Posterior vena cava (tissue), 2 donors: ENCODE data around the gene STC2. TPM values are rescaled to one million over a fixed set of nuclear protein-coding genes. Genes with fewer than 3 reads are reported as not detected.
"Not testable (repeated sequence)": the region's sequence is repeated elsewhere in the genome, so short reads cannot be mapped to it uniquely, and the experiment has no call there.

Experiments
- DNase-seq: peaks from one replicate; pipeline ENCODE4 v3.0.0-alpha.2; 2020; ENCODE audit warnings: low spot score
- intact Hi-C, 2 donors: fragments of 100-400 bp; cut with DNase I; formaldehyde crosslinking; loops; one replicate each; pipeline versions ENCODE4 v1.14.1 to v1.14.2; 2022 to 2023
- total RNA-seq, 2 donors: library from RNA; stranded (reverse); fragmentation: NEBNext Ultra II Directional; extraction: Animal tissue kit (Norgen Biotek cat#: 25700); gene quantifications; one replicate each; pipeline ENCODE4 v1.2.1, GENCODE V29; 2021
- donor health status: DM: yes; HTN: yes; CAD: no.
- donor health status: DM: yes; HTN: yes; CAD: no.

Gene STC2
- total RNA-seq, 2 donors from 2014 or later = 4.2 to 16.6 TPM

DNA sequence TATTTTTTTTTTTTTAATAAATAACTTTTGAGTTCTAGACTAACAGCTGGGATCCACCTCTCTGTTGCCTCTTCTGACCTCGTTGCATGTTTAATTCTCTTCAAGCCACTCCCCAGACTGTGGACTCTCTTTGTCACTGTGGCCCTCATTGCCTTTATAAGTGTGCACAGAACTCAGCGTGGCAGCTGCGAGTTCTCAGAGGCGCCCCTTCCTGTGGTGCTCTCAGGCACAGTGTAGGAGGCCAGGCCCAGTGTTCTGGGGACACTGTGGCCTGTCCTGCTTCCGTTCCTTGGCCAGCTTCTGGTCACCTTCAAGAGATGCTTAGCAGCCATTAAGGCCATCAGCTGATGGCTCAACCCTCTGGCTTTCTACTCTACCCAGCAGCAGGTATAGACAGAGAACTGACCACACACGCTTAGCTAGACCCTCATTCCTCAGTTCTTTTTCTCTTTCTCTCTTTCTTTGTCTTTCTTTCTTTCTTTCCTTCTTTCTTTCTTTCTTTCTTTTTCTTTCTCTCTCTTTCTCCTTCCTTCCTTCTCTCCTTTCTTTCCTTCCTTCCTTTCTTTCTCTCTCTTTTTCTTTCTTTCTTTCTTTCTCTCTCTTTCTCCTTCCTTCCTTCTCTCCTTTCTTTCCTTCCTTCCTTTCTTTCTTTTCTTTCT, 27.7 kb downstream of the STC2 start:
- intact Hi-C loops = no loop called here
- DNase-seq = no peak

DNA sequence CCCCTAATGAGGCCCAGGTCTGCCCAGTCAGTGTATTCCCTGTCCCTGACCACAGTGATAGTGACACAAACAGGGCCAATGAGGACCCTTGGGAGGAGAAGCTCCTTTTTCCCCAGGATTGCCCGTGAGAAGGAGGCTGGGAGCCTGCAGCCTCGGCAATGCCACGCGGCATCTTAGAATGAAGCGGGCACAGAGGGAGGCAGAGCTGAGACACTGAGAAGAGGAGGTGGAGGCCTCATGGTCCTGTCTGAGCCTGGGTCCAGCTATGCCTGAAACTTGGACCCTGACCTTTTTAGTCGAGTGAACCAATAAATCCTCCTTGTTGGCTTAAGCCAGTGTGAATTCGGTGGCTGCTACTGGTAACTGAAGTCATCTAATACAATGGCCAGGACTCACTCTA, 28.4 kb downstream of the STC2 start:
- intact Hi-C loops = loop anchor here in 1 of 2 donors (10.0 kb wide), 1 partner anchor 275 kb away; no protein-coding TSS in a partner anchor

DNA sequence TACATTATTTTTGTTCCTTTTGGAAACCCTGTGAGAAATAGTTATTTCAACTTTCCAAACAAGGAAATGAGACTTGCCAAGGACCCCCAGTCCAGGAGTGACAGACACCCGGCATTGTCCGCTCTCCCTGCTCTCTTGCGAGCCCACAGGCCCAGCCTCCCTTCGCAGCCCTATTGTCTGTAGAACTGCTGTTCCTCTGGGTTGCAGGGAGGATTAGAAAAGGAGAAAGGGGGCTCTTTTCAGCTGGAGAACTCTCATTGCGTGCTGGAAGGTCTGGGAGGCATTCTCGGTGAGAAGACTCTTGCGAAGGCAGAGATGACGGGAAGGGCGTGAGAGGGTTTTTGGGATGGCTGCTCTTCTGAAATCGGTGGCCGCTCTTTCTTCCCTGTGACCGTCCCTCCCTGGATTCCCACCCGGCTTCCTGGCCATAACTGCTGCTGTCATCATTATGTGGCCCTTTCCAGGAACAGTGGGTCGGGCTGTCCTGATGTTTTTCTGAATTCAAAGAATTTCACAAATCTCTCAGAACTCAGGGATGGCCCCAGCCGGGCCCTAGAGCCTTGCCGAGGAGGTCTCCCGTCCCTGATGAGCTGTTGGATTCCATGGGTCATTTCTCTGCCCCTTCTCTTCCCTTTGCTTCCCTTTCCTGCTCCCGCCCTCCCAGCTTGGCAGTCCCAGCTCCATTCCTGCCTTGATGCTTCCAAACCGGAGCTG, 29.8 kb downstream of the STC2 start:
- intact Hi-C loops = loop anchor here in 1 of 2 donors (10.0 kb wide), 1 partner anchor 276 kb away; no protein-coding TSS in a partner anchor

More for the DNA sequence above, 28.4 kb downstream of the STC2 start:
- no peak for DNase-seq

DNA sequence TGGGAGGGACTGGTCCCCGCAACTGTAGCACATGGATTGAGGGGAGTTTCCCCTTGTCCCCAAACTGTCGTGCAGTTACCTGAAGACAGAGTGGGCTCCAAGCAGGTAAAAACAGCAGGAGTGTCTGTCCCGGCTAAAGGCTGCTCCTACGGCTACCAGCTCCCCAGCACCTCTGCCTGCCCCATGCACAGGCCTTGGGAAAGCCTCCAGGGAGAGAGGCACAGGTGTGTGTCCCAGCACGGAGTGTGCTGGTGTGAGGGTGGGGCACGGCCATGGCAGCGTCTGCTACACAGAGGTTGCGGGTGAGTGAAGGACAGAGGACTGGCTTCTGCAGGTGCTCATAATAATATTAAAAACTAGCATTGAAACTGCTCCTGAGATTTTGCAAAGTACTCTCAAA, 30.4 kb downstream of the STC2 start:
- DNase-seq = no peak
- intact Hi-C loops = loop anchor here (2.0 to 10.0 kb wide), 2 partner anchors 33 to 277 kb away; no protein-coding TSS in a partner anchor

More for the DNA sequence above, 29.8 kb downstream of the STC2 start:
- DNase-seq = peak; percentile 78

DNA sequence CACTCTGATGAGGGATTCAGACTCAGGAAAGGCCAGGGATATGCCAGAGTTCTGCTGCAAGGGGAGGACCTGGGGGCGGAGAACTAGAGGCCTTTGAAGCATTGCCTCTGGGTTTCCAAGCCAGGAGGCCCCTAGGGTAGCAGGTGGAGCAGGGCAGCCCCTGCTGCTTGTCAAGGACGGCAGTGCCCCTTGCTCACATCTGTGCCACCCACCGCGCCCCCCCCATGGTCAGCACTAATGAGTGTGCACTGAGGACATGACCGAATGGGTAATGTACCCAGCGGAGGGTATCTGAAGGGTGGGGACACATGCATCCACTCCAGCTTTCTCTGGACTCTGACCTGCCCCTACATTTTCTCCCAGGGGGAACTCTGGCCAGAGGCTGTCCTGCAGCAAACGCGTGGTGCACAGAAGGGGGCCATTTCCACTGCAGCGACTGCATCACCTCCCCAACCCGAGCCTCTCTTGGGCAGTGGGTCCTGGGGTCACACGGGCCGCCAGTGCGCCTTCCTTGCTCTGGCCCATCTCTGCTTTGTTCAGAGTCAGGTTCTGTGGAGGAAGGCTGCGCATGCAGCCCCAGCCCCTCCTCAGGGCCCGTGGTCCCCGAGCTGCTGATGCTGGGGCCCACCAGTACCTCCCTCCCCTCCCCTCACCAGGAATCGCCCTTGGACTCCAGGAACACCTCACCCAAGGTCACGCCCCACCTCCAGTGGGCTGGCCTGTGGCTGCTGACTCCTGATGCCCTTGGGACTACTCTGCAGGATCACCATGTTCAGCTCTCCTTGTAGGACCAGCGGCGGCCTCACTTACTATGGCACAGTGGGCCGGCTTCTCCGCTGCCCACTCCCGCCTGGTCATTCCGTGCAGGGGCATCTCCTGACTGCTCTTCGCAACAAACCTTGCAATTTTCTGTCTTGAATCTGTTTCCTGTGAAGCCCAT, 31.2 kb downstream of the STC2 start:
- peak; percentile 74 for DNase-seq
- intact Hi-C loops = loop anchor here (2.0 to 10.0 kb wide), 2 partner anchors 34 to 278 kb away; no protein-coding TSS in a partner anchor

DNA sequence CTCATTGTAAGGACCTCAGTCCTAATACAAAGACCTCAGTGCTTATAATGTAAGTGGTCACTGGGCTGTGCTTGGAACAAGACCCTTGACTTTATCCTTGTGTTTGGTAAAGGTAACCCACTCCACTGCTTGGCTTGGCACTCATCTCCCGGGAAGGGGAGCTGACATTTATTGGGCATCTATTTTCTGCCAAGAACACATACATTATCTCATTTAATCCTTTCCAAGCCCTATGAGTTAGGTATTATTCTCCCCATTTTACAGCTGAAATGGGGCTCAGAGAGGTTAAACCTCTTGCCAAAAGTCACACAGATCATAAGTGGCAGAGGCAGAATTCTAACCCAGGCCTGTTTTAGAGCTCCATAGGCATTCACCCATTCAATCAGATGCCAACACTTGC, 32.4 kb downstream of the STC2 start:
- intact Hi-C loops = loop anchor here (2.0 to 10.0 kb wide), 2 partner anchors 35 to 279 kb away; no protein-coding TSS in a partner anchor
- no peak for DNase-seq

DNA sequence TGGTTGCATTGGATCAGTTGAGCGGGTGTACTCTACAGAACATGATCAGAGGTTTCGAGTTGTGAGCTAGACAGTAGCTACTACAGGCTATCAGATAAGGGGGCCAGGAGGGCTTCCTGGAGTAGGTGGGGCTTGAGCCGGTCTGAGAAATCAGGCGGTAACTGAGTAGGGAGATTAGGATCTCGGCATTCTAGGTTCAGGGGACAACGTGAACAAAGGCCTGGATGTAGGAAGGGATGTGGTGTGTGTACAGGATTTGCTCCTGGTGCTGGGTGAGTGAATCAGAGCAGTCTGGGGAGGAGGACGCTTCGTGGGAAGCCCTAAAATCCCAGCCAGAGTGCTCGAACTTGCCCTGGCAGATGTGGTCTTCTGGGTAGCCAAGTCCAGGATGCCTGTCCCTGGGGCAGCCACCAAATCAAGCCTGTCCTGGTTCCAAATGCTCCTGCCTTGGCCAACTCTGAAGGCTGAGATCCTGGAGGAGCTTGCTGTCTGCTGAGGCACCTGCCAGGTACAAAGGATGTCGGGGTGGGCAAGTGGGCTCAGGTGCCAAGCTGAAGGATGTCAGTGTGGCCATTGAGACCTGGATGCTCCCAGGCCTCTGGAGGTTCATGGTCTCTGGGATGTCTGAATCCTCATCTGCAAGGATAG, 33.4 kb downstream of the STC2 start:
- intact Hi-C loops = loop anchor here (2.0 to 10.0 kb wide), 3 partner anchors 36 to 280 kb away; no protein-coding TSS in a partner anchor
- DNase-seq = no peak

DNA sequence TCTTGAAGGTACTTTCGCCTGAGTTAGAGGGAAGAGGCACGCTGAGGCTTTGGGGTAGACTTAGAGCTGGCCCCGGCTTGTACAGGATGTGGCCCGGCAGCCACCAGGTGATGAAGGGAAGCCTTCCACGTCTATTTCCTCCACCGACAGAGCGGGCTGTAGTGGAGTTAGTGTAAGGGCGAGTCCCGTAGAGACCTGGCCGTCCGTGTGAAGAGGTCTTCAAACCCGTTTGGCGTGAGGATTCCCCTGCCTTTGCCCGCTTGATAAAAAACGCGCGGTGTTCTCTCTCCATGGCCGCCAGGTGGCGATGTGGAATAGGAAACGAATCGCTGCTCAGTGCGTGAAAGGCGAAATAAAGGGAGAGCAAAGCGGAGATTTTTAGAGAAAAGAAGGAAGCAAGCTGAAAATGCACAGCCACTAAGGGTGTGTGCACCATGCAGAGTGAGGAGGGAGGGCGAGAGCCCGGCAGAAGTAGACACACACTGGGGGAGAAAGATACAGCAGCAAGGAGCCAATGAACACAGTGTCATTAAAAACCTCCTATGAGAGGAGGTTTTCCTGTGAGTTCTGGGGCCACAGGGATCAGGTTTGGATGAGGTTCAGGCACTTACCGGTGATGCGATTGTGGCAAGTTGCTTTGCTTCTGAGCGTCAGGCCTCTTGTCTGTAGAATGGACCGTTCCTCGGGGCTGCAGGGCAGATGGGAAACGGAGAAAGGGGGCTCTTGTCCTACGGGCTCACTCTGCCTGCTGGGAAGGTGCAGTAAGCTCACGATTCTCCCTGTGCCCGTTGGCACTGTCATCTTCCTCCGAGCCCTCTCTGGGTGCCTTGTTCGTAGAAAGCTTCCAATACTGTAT, 34.2 kb downstream of the STC2 start:
- intact Hi-C loops = loop anchor here (2.0 to 10.0 kb wide), 3 partner anchors 37 to 281 kb away; no protein-coding TSS in a partner anchor
- peak; percentile 90 for DNase-seq

DNA sequence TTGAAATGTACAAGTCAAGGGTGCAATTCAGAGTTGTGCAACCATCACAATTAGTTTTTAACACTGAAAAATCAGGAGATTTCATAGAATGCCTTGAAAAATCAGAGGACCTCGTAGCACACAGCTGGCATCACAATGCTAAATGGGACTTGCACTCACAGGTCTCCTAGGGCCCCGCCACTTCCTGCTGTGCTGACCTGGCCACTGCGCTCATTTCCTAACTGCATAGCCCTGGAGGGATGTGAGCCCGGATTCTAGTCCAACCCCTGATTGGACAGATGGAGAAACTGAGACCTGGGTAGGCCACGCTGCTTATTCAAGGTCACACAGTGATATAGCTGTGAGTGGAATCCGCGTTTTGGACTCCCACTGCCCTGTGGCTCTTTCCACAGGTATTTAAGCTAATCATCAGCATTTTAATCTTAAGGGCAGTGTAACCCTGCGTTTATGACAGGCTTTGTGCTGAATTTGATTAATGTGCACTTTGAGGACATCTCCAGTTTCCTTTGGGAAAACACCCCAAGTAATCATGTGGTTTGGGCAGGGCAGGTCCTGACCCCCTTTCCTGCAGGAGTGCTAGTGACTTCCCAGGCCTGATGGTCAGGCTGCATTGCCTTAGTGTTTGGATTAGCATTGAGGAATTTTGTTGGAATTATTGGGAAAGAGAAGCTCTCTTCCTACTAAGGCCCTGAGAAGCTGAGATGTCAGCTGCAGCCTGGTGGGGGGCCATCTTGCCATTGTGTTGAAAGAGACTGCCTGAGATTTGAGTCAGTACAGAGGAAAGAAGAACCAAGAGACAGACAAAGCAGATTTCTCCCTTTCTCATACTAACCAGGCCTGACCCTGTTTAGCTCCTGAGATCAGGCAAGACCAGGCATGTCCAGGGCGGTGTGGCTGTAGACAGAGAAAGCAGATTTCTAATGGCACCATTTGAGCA, 36.2 kb downstream of the STC2 start:
- no peak for DNase-seq
- intact Hi-C loops = loop anchor here (5.0 to 10.0 kb wide), 2 partner anchors 280 to 283 kb away; no protein-coding TSS in a partner anchor

DNA sequence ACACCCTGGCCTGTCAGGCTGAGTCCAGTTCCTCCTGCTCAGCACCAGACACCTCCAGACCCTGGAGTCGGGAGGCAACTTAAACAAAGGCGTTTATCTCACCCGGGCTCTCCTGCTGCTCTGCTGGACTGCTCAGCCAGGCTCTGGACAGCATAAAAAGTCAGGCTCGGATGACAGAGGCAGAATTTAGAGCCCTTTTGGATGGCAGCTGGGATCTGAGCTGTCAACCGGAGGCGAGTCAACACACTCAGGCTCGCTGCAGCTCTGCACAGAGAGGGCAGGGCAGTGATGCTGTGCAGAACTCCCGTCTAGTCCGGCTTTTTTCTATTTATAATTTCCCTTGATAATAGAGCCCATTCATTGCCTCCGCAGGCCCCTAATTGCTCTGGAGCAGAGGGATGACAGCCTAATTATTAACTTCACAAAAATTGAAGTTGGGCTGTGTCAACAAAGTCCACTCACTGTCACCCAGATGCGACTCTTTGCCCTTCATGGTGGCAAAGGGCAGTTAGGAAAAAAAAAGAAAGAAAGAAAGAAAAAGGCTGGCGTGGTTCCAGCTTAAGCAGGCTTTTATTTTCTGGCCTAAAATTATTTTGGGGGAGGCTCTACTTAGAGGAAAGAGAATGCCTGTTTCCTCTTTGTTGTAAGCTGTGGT, 37.6 kb downstream of the STC2 start:
- intact Hi-C loops = loop anchor here (5.0 to 10.0 kb wide), 2 partner anchors 282 to 284 kb away; no protein-coding TSS in a partner anchor

DNA sequence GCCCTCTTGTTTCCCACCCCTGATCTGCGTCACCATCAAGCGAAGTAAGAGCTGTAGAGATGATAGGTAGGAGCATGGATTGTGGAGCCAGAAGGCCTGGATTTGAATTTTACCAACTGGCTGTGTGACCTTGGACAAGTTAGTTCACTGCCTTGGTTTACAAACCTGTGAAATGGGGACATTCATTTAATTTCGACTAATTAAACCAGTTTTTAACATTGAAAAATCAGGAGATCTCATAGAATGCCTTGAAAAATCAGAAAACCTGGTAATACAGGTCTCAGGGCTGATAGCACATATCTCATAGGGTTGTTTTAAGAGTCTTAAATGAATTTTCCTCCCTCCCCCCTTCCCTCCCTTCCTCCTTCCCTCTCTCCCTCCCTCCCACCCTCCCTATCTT, 38.8 kb downstream of the STC2 start:
- intact Hi-C loops = loop anchor here in 1 of 2 donors (10.0 kb wide), 1 partner anchor 575 kb away; no protein-coding TSS in a partner anchor
- DNase-seq = no peak

More for the DNA sequence above, 37.6 kb downstream of the STC2 start:
- DNase-seq = no peak

DNA sequence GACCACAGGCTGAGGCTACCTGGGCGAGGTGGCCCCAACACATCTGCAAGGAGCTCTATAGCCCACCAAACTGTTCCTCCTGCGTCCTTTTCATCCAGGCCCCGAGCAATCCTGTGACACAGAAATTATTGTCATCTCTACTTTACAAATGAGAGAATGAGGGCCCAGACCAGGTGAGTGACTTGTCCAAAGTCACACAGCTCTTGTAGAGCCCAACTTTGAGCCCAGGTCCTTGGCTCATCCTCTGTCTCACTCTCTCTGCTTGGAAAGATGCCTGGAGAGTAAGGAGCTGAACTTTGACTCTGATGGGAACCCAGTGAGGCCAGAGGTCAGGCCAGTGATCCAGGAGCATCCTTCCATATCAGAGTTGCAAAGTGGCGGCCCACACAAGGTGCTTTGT, 39.6 kb downstream of the STC2 start:
- DNase-seq = no peak
- intact Hi-C loops = loop anchor here in 1 of 2 donors (10.0 kb wide), 1 partner anchor 574 kb away; no protein-coding TSS in a partner anchor

DNA sequence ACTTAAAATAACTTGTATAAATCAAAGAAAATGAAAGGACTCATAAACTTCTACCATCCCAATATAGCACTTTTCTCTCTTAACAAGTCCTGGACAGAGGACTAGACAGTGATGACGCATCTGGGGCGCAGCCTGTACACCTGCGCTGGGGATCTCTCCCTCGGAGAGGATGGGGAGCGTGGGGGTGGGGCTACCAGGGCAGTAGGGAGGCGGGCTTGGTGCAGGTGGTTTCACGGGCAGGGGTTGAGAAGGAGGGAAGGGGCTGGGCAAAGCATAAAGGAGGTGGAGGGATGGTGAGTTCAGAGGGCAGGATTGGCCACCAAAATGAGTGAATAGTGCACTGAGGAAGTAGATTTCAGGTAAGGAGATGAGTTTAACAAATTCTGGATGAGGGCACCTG, 41.1 kb downstream of the STC2 start:
- intact Hi-C loops = loop anchor here in 1 of 2 donors (10.0 kb wide), 1 partner anchor 572 kb away; no protein-coding TSS in a partner anchor
- no peak for DNase-seq

DNA sequence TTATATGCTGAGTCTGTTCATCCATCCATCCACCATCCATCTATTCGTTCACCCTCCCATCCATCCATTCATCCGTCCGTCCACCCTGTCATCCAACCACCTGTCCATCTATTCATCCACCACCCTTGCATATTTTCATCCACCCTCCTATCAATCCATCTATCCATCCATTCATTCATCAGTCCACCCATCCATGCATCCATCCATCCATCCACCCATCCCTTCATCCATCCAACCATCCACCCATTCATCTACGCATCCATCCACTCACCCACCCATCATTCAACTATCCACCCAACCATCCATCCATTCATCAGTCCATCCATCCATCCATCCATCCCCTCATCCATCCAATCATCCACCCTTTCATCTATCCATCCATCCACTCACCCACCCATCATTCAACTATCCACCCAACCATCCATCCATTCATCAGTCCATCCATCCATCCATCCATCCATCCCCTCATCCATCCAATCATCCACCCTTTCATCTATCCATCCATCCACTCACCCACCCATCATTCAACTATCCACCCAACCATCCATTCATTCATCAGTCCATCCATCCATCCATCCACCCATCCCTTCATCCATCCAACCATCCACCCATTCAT, 43.8 kb downstream of the STC2 start:
- DNase-seq = not testable (repeated sequence)
- intact Hi-C loops = loop anchor here (5.0 to 10.0 kb wide), 2 partner anchors 570 to 577 kb away; no protein-coding TSS in a partner anchor
